A673 (cell line): ENCODE data around the gene RBM19. TPM values are rescaled to one million over a fixed set of nuclear protein-coding genes. Genes with fewer than 3 reads are reported as not detected.

Experiments used
- BruUV-seq: library from RNA; stranded (reverse); fragments of 400-500 nt; replicated peaks from 2 replicates; lab custom pipeline; 2021; lab: Mats Ljungman, UMichigan
- CTCF ChIA-PET: fragments of 300-600 bp; sonication (Branson Sonifier 250); formaldehyde crosslinking; loops from one replicate; lab custom pipeline; 2022; ENCODE audit warnings: antibody characterized with exemption; lab: Charles Lee
- POLR2A ChIA-PET: fragments of 300-600 bp; sonication (Branson Sonifier 250); formaldehyde crosslinking; loops from one replicate; lab custom pipeline; 2022; ENCODE audit warnings: antibody characterized with exemption; ENCODE audit not compliant: low non-redundant PET; lab: Charles Lee
- DNase-seq: peaks from one replicate; pipeline ENCODE4 v3.0.0-alpha.2; 2015; ENCODE audit warnings: low spot score
- H3K27ac ChIP-seq: fragments of 200-600 bp; sonication (generic); 2 replicates; pipeline ENCODE4 v1.5.1; 2016; ENCODE audit warnings: mixed run types, low read depth, mild to moderate bottlenecking, mixed read lengths, antibody characterized with exemption, low read length; ENCODE audit not compliant: poor library complexity, severe bottlenecking
- H3K27me3 ChIP-seq: fragments of 200-600 bp; sonication (generic); replicated peaks from 2 replicates; pipeline ENCODE4 v1.6.1; 2017; ENCODE audit warnings: mixed run types, low read depth, mild to moderate bottlenecking, mixed read lengths, antibody characterized with exemption, low read length; ENCODE audit not compliant: insufficient read depth, poor library complexity
- H3K36me3 ChIP-seq: fragments of 200-600 bp; sonication (generic); 2 replicates; pipeline ENCODE4 v1.6.1; 2016; ENCODE audit warnings: mixed run types, mild to moderate bottlenecking, mixed read lengths, antibody characterized with exemption, low read length; ENCODE audit not compliant: insufficient read depth, poor library complexity, severe bottlenecking
- H3K4me1 ChIP-seq: fragments of 200-600 bp; sonication (generic); 2 replicates; pipeline ENCODE4 v1.6.1; 2017; ENCODE audit warnings: mixed run types, mild to moderate bottlenecking, mixed read lengths, antibody characterized with exemption, low read length; ENCODE audit not compliant: insufficient read depth, poor library complexity, severe bottlenecking
- H3K4me3 ChIP-seq: fragments of 200-600 bp; sonication (generic); 2 replicates; pipeline ENCODE4 v1.5.1; 2016; ENCODE audit warnings: low read depth, mixed run types, mild to moderate bottlenecking, mixed read lengths, low read length; ENCODE audit not compliant: poor library complexity, severe bottlenecking
- H3K9me3 ChIP-seq: fragments of 200-600 bp; sonication (generic); 2 replicates; pipeline ENCODE4 v1.6.1; 2016; ENCODE audit warnings: mixed run types, low read depth, mild to moderate bottlenecking, mixed read lengths, antibody characterized with exemption, low read length; ENCODE audit not compliant: poor library complexity, severe bottlenecking
- CTCF ChIP-seq: fragments of 300-800, 200-600 bp; sonication (generic); conservative IDR thresholded peaks from 2 replicates; pipeline ENCODE4 v1.5.1; 2017; ENCODE audit warnings: low read depth, mild to moderate bottlenecking, antibody characterized with exemption, low read length, moderate library complexity, mixed read lengths
- EZH2 ChIP-seq: fragments of 200-600 bp; sonication (generic); IDR thresholded peaks from 2 replicates; pipeline ENCODE4 v1.6.1; 2017; ENCODE audit warnings: borderline replicate concordance, low read depth, mild to moderate bottlenecking, mixed read lengths, antibody characterized with exemption, low read length; ENCODE audit not compliant: poor library complexity, severe bottlenecking
- intact Hi-C: fragments of 100-400 bp; cut with micrococcal nuclease; formaldehyde crosslinking; loops from one replicate; pipeline ENCODE4 v1.10.0; 2022; ENCODE audit not compliant: unreplicated experiment
- total RNA-seq: library from RNA; stranded (reverse); gene quantifications from 2 replicates; pipeline ENCODE4 v1.2.3, GENCODE V29; 2021

RBM19 gene
- total RNA-seq, 1 experiment from 2014 or later: 47.1 TPM

DNA sequence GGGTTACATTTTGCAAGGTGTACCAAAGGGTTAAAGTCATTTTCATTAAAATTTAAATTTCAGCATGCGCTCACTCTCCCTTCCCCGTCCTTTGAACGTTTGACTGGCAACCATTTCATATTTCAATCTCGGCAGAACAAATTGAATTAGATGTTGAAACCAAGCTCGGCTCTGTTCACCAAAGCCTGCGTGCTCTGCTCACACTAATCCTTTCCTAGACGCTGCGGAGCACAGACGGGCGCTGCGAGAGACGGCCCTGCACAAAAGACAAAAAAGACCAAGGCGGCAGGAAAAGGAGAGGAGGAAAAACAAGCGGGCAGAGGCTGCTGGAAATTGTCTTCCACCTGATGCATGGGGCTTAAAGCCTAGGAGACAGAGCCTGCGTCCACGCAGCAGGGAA is 149.3 kb downstream of the RBM19 start:
- ChIA-PET POLR2A (no interaction called here), CTCF (no interaction called here)
- TF ChIP-seq EZH2 (no peak), CTCF (no peak)

DNA sequence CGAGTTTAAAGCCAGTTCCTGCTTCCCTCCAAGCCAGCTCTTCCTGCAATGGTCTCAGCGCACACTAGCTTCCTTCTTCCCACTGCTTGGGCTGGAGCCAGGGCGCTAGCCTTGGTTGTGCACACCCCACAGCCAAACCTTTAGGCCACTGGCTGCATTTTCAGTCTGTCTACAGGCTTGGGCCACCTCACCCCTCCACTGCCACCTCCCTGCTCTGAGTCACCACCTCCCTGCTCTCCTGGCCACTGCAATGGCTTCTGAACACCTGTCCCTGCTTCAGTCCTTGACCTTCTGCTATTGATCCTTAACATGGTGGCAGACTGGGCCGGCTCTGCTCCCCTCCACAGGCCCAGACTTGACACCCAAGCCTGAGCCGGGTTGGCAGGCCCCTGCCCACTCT is 151.1 kb downstream of the RBM19 start:
- no peak overlapping the region for H3K4me3 ChIP-seq
- CTCF ChIA-PET: no interaction called here
- no peaks in the 10 kb centered on the region for H3K4me1 ChIP-seq
- POLR2A ChIA-PET: no interaction called here
- H3K9me3 ChIP-seq: no peaks in the 10 kb centered on the region
- H3K36me3 ChIP-seq: no peaks in the 10 kb centered on the region
- no peak overlapping the region for H3K27ac ChIP-seq
- no TSS peak for BruUV-seq
- intact Hi-C loops: no loop called here
- DNase-seq: no peak
- H3K27me3 ChIP-seq: no peaks in the 10 kb centered on the region
- TF ChIP-seq EZH2: no peak
- no peak for TF ChIP-seq CTCF

More for the DNA sequence above, 149.3 kb downstream of the RBM19 start:
- H3K9me3 ChIP-seq: no peaks in the 10 kb centered on the region
- no peak overlapping the region for H3K4me3 ChIP-seq
- BruUV-seq: no TSS peak
- no peak for DNase-seq
- no peak overlapping the region for H3K27ac ChIP-seq
- H3K36me3 ChIP-seq: no peaks in the 10 kb centered on the region
- intact Hi-C loops: no loop called here
- H3K27me3 ChIP-seq: no peaks in the 10 kb centered on the region
- H3K4me1 ChIP-seq: no peaks in the 10 kb centered on the region

DNA sequence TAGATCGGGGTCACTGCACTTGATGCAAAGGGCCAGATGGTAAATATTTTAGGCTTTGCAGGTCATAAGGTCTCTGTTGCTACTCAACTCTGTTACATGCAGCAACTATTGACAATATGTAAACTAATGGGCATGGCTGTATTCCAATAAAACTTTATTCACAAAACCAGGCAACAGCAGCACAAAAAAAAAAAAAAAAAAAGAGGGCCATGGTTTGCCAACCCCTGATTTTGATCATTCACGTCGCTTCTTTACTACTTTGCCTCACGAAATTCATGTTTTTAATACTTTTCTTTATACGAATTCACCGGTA is 152.9 kb downstream of the RBM19 start:
- BruUV-seq: no TSS peak
- POLR2A ChIA-PET: no interaction called here
- H3K4me3 ChIP-seq: no peak overlapping the region
- no peaks in the 10 kb centered on the region for H3K36me3 ChIP-seq
- no peak for DNase-seq
- H3K9me3 ChIP-seq: no peaks in the 10 kb centered on the region
- H3K27me3 ChIP-seq: no peaks in the 10 kb centered on the region
- CTCF ChIA-PET: no interaction called here
- TF ChIP-seq EZH2 (no peak), CTCF (no peak)
- no peak overlapping the region for H3K27ac ChIP-seq
- H3K4me1 ChIP-seq: no peaks in the 10 kb centered on the region
- intact Hi-C loops: no loop called here
